K562 (cell line): ENCODE data around the gene ZRANB3. TPM values are rescaled to one million over a fixed set of nuclear protein-coding genes. Genes with fewer than 3 reads are reported as not detected.

Source experiments
- CBX3 ChIP-seq, 2 experiments: IDR thresholded peaks; 1 replicate in 1 of 2; 2 replicates in 1 of 2; pipeline ENCODE4 v1.6.1; 2012; ENCODE audit warnings: inconsistent platforms in 2 of 2, low read length in 2 of 2, borderline replicate concordance in 1 of 2, control low read depth in 1 of 2
- CTCFL ChIP-seq: IDR thresholded peaks from 2 replicates; pipeline ENCODE4 v1.6.1; 2011; ENCODE audit warnings: borderline replicate concordance, low read depth, mild to moderate bottlenecking, moderate library complexity, low read length; ENCODE audit not compliant: insufficient read depth, poor library complexity, severe bottlenecking
- NFXL1 ChIP-seq: fragments of 450-650 bp; formaldehyde crosslinking; IDR thresholded peaks from 2 replicates; pipeline ENCODE4 v1.4.0; 2021; ENCODE audit warnings: mild to moderate bottlenecking
- PYGO2 ChIP-seq: fragments of 450-650 bp; IDR thresholded peaks from 2 replicates; pipeline ENCODE4 v1.6.1; 2016; ENCODE audit warnings: mild to moderate bottlenecking, missing genetic modification characterization, moderate library complexity, missing compliant biosample characterization
- RERE ChIP-seq: sonication (generic); formaldehyde crosslinking; IDR thresholded peaks from 2 replicates; pipeline ENCODE4 v1.8.0; 2023; ENCODE audit warnings: missing genetic modification reagents, mild to moderate bottlenecking, borderline replicate concordance
- ZNF146 ChIP-seq: IDR thresholded peaks from one replicate; pipeline ENCODE4 v1.6.1; 2018; ENCODE audit warnings: missing compliant biosample characterization; ENCODE audit not compliant: unreplicated experiment
- ZNF316 ChIP-seq: fragments of 450-650 bp; IDR thresholded peaks from 2 replicates; pipeline ENCODE4 v1.6.1; 2016
- ZNF444 ChIP-seq: fragments of 250-450 bp; sonication (Bioruptor Pico); IDR thresholded peaks from 2 replicates; pipeline ENCODE4 v1.4.0; 2020; ENCODE audit warnings: mild to moderate bottlenecking, moderate library complexity
- ZNF561 ChIP-seq: fragments of 450-650 bp; formaldehyde crosslinking; conservative IDR thresholded peaks from 2 replicates; pipeline ENCODE4 v1.4.0; 2020; ENCODE audit warnings: mild to moderate bottlenecking, moderate library complexity
- polyA plus RNA-seq, 8 experiments: library from polyadenylated mRNA; depleted of rRNA in 4 of 8; stranded (reverse) in 5 of 8; unstranded in 3 of 8; fragments of >200 nt; fragmentation: Nextera tagmentation in 2 of 8; fragmentation: Illumina TruSeq in 1 of 8; extraction: Ambion mirVana in 2 of 8; extraction: Trizol in 1 of 8; gene quantifications; 2 replicates each; pipeline versions ENCODE4 v1.2.1 to v1.2.3, GENCODE V29; 2011 to 2014; ENCODE audit warnings: inconsistent platforms in 1 of 8, missing spikeins in 1 of 8
- total RNA-seq, 7 experiments: library from RNA; depleted of rRNA in 6 of 7; stranded (reverse); fragments of >200 nt in 6 of 7; fragmentation: Illumina TruSeq in 2 of 7; extraction: Trizol in 2 of 7; gene quantifications; 2 replicates each; pipeline versions ENCODE4 v1.2.1 to v1.2.3, GENCODE V29; 2011 to 2021; ENCODE audit warnings: low replicate concordance in 1 of 7
- TF ChIP-seq, protein P1 (sequence below): fragments of 450-650 bp; formaldehyde crosslinking; IDR thresholded peaks from 2 replicates; pipeline ENCODE4 v1.4.0; 2020; ENCODE audit warnings: mild to moderate bottlenecking, moderate library complexity
- TF ChIP-seq, protein P2 (sequence below): sonication (generic); formaldehyde crosslinking; IDR thresholded peaks from 2 replicates; pipeline ENCODE4 v1.9.0; 2022; ENCODE audit warnings: mild to moderate bottlenecking, missing genetic modification reagents

Gene ZRANB3
- total and polyA plus RNA-seq, 9 of the 15 experiments (the other 6 are each of a cell fraction or from before 2014, with no cell fraction given): 8.6 to 21.3 (median 14.7) TPM

DNA sequence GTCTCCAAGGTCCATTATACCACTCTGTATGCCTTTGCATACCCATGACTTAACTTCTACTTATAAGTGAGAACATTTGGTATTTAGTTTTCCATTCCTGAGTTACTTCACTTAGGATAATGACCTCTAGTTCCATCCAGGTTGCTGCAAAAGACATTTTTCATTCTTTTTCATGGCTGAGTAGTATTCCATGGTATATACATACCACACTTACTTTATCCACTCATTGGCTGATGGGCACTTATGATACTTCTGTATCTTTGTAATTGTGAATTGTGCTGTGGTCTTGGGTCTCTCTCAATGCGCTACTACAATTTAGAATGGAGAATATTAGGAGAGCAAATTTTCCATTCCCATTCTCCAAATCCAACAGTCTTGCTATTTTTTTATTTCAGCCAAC, 76.4 kb downstream of the ZRANB3 start (continued):
- TF ChIP-seq RERE (no peak), CTCFL (no peak), ZNF316 (no peak), CBX3 (IDR thresholded peaks at IDR 0.05; ENCODE audit: borderline replicate concordance in 1 of 2, low read length in 2 of 2) (peak in 1 of 2 experiments; percentile 52; a peak in 1 of 3 replicates), PYGO2 (tag) (no peak), NFXL1 (CRISPR knock-in tag) (no peak), ZNF444 (CRISPR knock-in tag) (no peak), ZNF146 (CRISPR knock-in tag) (peak; percentile 88), ZNF561 (no peak)
- TF ChIP-seq, protein P1, sequence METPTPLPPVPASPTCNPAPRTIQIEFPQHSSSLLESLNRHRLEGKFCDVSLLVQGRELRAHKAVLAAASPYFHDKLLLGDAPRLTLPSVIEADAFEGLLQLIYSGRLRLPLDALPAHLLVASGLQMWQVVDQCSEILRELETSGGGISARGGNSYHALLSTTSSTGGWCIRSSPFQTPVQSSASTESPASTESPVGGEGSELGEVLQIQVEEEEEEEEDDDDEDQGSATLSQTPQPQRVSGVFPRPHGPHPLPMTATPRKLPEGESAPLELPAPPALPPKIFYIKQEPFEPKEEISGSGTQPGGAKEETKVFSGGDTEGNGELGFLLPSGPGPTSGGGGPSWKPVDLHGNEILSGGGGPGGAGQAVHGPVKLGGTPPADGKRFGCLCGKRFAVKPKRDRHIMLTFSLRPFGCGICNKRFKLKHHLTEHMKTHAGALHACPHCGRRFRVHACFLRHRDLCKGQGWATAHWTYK (CRISPR knock-in tag): no peak
- TF ChIP-seq, protein P2, sequence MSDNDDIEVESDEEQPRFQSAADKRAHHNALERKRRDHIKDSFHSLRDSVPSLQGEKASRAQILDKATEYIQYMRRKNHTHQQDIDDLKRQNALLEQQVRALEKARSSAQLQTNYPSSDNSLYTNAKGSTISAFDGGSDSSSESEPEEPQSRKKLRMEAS (CRISPR knock-in tag): no peak
- TF ChIP-seq, all 486 proteins: peak for 3
